ENCODE data around the gene RASAL2. TPM values are rescaled to one million over a fixed set of nuclear protein-coding genes. Genes with fewer than 3 reads are reported as not detected.
"Not testable (repeated sequence)": the region's sequence is repeated elsewhere in the genome, so short reads cannot be mapped to it uniquely, and the experiment has no call there.

RASAL2 gene
- total RNA-seq, 1 experiment from 2014 or later, result 32.4 TPM

DNA sequence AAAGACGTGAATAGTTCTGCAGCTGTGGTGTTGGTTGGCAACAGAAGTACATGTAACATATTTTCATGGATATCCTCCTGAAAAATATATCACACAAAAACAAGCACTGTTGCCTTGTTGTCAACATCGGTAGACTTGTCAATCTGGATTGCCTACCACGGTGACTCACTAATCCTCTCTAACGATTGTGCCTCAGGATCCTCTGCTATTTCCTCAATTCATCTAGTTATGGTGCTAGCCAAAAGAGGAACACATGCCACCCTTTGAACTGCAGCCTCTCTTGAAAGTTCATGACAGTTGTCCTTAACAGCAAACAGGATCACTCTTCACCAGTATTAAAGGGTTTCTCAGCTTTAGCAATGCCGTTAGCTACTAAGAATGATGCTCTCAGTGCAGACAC is 25.7 kb downstream of the RASAL2 start:
- H3K27ac Mint-ChIP-seq (ENCODE audit: unreplicated experiment), result peak overlapping the region; percentile 87
- CTCF ChIA-PET, result interaction anchor here (0.6 to 1.8 kb wide), 2 partner anchors 11 to 1132 kb away, joined by 4 to 5 read pairs; no protein-coding TSS in a partner anchor
- TF ChIP-seq, protein P1, sequence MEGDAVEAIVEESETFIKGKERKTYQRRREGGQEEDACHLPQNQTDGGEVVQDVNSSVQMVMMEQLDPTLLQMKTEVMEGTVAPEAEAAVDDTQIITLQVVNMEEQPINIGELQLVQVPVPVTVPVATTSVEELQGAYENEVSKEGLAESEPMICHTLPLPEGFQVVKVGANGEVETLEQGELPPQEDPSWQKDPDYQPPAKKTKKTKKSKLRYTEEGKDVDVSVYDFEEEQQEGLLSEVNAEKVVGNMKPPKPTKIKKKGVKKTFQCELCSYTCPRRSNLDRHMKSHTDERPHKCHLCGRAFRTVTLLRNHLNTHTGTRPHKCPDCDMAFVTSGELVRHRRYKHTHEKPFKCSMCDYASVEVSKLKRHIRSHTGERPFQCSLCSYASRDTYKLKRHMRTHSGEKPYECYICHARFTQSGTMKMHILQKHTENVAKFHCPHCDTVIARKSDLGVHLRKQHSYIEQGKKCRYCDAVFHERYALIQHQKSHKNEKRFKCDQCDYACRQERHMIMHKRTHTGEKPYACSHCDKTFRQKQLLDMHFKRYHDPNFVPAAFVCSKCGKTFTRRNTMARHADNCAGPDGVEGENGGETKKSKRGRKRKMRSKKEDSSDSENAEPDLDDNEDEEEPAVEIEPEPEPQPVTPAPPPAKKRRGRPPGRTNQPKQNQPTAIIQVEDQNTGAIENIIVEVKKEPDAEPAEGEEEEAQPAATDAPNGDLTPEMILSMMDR (IDR thresholded peaks at IDR 0.05; ENCODE audit: unreplicated experiment), result no peak
- intact Hi-C loops (cut with micrococcal nuclease; ENCODE audit: unreplicated experiment), result no loop called here
- H3K4me3 Mint-ChIP-seq (ENCODE audit: low read depth, unreplicated experiment), result peak overlapping the region; percentile 16
- H3K4me1 Mint-ChIP-seq (ENCODE audit: low read depth, unreplicated experiment), result peaks cover 51% of the 10 kb centered on the region
- peaks cover 8% of the 10 kb centered on the region for H3K36me3 Mint-ChIP-seq (ENCODE audit: insufficient read depth, unreplicated experiment)
- H3K9me3 Mint-ChIP-seq (ENCODE audit: low read depth, unreplicated experiment), result no peaks in the 10 kb centered on the region
- DNase-seq, result peak; percentile 44
- no TSS peak for BruUV-seq (replicated peaks)
- H3K27me3 Mint-ChIP-seq (ENCODE audit: unreplicated experiment), result no peaks in the 10 kb centered on the region

DNA sequence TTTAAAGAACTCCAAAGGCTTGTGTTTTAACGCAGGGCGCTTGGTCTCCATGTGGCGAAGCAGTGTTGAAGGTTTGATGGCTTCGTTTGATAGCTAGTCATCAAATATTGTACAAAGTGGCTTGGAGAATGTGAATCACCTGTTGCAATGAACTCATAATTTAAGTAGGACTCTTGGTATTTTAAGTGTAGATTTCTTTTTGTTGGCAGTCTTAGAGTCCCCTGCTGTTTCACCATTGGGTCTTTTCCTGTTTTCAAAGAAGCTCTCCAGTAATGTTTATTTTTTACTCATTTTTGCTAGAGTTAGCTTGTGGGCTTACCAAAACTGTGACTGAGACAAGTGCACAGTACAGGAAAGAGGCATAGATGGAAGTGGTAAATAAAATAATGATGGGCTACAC is 26.2 kb downstream of the RASAL2 start:
- Mint-ChIP-seq H3K9me3 (ENCODE audit: low read depth, unreplicated experiment) (no peaks in the 10 kb centered on the region), H3K4me1 (ENCODE audit: low read depth, unreplicated experiment) (peaks cover 48% of the 10 kb centered on the region), H3K4me3 (ENCODE audit: low read depth, unreplicated experiment) (peak overlapping the region; percentile 16), H3K27ac (ENCODE audit: unreplicated experiment) (peak overlapping the region; percentile 87), H3K27me3 (ENCODE audit: unreplicated experiment) (no peaks in the 10 kb centered on the region), H3K36me3 (ENCODE audit: insufficient read depth, unreplicated experiment) (peaks cover 8% of the 10 kb centered on the region)
- CTCF ChIA-PET, result interaction anchor here (0.6 to 1.8 kb wide), 2 partner anchors 11 to 1131 kb away, joined by 4 to 5 read pairs; no protein-coding TSS in a partner anchor
- no peak for DNase-seq
- no TSS peak for BruUV-seq (replicated peaks)
- TF ChIP-seq, protein P1 (IDR thresholded peaks at IDR 0.05; ENCODE audit: unreplicated experiment), result no peak
- intact Hi-C loops (cut with micrococcal nuclease; ENCODE audit: unreplicated experiment), result no loop called here

DNA sequence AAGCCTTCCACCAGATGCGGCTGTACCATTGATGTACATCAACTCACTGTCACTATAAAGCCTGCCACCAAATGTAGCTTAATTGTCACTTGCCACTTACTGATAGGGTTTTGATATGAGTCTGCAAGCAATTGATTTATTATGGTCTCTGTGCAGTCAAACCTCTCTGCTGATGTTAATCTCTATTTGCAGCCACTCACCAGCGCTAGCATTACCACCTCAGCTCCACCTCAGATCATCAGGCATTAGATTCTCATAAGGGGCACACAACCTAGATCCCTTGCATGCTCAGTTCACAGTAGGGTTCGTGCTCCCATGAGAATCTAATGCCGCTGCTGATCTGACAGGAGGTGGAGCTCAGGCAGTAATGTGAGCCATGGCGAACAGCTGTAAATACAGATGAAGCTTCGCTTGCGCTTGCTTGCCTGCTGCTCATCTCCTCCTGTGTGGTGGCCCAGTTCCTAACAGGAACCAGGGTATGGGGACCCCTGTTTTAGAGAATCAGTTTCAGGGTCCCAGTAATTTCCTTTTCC is 26.7 kb downstream of the RASAL2 start:
- H3K27me3 Mint-ChIP-seq (ENCODE audit: unreplicated experiment); H3K4me3 Mint-ChIP-seq (ENCODE audit: low read depth, unreplicated experiment); BruUV-seq (replicated peaks); H3K36me3 Mint-ChIP-seq (ENCODE audit: insufficient read depth, unreplicated experiment); H3K9me3 Mint-ChIP-seq (ENCODE audit: low read depth, unreplicated experiment); intact Hi-C loops (cut with micrococcal nuclease; ENCODE audit: unreplicated experiment); DNase-seq: not testable (repeated sequence)
- CTCF ChIA-PET, result interaction anchor here (1.8 kb wide), 1 partner anchor 12 kb away, joined by 4 read pairs; no protein-coding TSS in a partner anchor
- Mint-ChIP-seq H3K27ac (ENCODE audit: unreplicated experiment) (peak overlapping the region; percentile 87), H3K4me1 (ENCODE audit: low read depth, unreplicated experiment) (peaks cover 44% of the 10 kb centered on the region)

DNA sequence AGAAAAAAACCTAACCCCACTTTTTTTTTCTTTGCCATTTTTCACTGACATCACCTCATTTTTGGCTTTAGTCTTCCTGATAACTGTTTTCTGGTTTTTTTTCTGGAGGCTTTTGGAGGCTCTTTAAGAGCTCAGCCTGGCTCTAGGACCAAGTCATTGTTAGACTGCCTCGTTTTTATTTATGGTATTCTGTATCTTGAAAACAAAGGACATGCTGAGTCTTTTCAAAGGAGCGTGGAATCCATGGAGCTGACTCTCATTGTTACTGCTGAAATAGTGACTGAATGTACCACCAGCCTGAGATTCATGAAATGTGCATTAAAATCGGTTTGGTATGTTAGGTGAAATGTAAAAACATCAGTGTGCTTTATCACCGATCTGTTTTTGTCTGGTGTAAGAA is 28.0 kb downstream of the RASAL2 start:
- Mint-ChIP-seq H3K27ac (ENCODE audit: unreplicated experiment) (peak overlapping the region; percentile 16), H3K4me3 (ENCODE audit: low read depth, unreplicated experiment) (no peak overlapping the region), H3K27me3 (ENCODE audit: unreplicated experiment) (no peaks in the 10 kb centered on the region), H3K36me3 (ENCODE audit: insufficient read depth, unreplicated experiment) (peaks cover 8% of the 10 kb centered on the region), H3K9me3 (ENCODE audit: low read depth, unreplicated experiment) (no peaks in the 10 kb centered on the region), H3K4me1 (ENCODE audit: low read depth, unreplicated experiment) (peaks cover 53% of the 10 kb centered on the region)
- CTCF ChIA-PET, result no interaction called here
- no TSS peak for BruUV-seq (replicated peaks)
- intact Hi-C loops (cut with micrococcal nuclease; ENCODE audit: unreplicated experiment), result no loop called here
- TF ChIP-seq, protein P1 (IDR thresholded peaks at IDR 0.05; ENCODE audit: unreplicated experiment), result no peak
- DNase-seq, result no peak

DNA sequence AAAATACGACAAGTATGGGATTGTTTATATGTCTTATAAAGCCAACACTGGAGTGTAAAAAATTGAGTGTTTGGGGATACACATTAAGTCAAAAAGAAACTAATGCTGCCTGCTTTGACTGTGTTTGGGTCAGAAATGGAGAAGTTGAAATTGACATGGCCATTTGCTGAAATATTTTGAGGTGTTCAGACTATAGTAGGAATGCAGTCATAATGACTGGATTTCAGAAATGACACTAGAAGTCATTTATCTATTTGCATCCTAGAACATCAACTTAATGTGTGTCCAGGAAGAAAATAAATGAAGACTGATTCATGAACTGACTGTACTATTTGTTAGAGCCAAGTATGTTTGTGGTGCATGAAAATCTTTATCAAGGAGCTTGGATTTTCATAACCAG is 28.4 kb downstream of the RASAL2 start:
- TF ChIP-seq, protein P1 (IDR thresholded peaks at IDR 0.05; ENCODE audit: unreplicated experiment), result no peak
- Mint-ChIP-seq H3K4me1 (ENCODE audit: low read depth, unreplicated experiment) (peaks cover 57% of the 10 kb centered on the region), H3K9me3 (ENCODE audit: low read depth, unreplicated experiment) (no peaks in the 10 kb centered on the region), H3K4me3 (ENCODE audit: low read depth, unreplicated experiment) (no peak overlapping the region), H3K36me3 (ENCODE audit: insufficient read depth, unreplicated experiment) (peaks cover 8% of the 10 kb centered on the region), H3K27ac (ENCODE audit: unreplicated experiment) (no peak overlapping the region), H3K27me3 (ENCODE audit: unreplicated experiment) (no peaks in the 10 kb centered on the region)
- BruUV-seq (replicated peaks), result no TSS peak
- intact Hi-C loops (cut with micrococcal nuclease; ENCODE audit: unreplicated experiment), result no loop called here
- no peak for DNase-seq
- CTCF ChIA-PET, result no interaction called here
